ENCODE data around the gene TM4SF4. TPM values are rescaled to one million over a fixed set of nuclear protein-coding genes. Genes with fewer than 3 reads are reported as not detected.
A peak's percentile ranks its signal among the peaks of the same experiment; 100 is the strongest.

Gene TM4SF4
- total RNA-seq, 4 donors from 2014 or later: 1.3 to 3.2 (median 2.2) TPM; not detected in 1

GRCh38 chr3:149489060-149489690, 14.7 kb downstream of the TM4SF4 start:
- Histone ChIP-seq H3K36me3 (no peaks in the 10 kb centered on the region), H3K9me3 (no peaks in the 10 kb centered on the region), H3K27ac (no peak overlapping the region), H3K4me1 (peaks cover 0 to 13% (median 0%) of the 10 kb centered on the region in 3 donors), H3K27me3 (no peaks in the 10 kb centered on the region), H3K4me3 (no peak overlapping the region)
- TF ChIP-seq EP300 (IDR thresholded peaks at IDR 0.05) (no peak), POLR2A (IDR thresholded peaks at IDR 0.05) (no peak), POLR2AphosphoS5 (IDR thresholded peaks at IDR 0.05) (no peak)
- TF ChIP-seq, protein P1, sequence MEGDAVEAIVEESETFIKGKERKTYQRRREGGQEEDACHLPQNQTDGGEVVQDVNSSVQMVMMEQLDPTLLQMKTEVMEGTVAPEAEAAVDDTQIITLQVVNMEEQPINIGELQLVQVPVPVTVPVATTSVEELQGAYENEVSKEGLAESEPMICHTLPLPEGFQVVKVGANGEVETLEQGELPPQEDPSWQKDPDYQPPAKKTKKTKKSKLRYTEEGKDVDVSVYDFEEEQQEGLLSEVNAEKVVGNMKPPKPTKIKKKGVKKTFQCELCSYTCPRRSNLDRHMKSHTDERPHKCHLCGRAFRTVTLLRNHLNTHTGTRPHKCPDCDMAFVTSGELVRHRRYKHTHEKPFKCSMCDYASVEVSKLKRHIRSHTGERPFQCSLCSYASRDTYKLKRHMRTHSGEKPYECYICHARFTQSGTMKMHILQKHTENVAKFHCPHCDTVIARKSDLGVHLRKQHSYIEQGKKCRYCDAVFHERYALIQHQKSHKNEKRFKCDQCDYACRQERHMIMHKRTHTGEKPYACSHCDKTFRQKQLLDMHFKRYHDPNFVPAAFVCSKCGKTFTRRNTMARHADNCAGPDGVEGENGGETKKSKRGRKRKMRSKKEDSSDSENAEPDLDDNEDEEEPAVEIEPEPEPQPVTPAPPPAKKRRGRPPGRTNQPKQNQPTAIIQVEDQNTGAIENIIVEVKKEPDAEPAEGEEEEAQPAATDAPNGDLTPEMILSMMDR (IDR thresholded peaks at IDR 0.05): no peak
- 58 to 74% methylated on average over 4 to 5 of the region's 6 CpGs for WGBS, 2 donors (ENCODE audit: low coverage in 1 of 2)
- no peak for ATAC-seq

DNA sequence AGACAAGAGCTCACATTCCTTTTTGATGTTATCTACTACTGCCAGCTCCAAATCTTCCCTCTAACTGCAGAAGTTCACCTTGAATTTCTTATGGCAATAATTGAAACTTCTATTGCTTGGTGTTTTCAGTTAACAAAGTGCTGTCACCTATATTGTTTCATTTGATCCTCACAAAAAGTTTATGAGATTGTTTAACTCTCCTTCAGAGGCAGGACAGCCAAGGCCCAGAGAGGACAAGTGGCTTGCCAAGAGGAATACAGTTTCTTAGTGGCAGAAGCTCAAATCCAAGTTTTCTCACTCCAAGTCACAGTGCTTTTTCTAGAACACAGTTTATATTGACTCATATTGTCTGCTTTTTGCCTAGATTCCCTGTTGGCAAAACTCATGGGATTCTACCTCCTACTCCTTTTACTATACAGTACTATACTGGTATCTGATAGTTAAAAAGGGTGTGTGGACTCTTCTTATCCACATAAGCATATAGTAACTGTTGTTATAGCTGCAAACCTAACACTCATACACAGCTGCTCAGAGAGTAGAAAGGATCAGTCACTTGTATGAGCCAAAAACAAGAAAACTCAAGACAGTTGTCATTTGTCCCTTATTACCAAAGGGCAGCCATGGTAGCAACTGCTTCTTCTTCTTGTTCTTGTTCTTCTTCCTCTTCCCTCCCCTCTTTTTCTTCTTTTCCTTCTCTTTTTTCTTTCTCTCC, 15.9 kb downstream of the TM4SF4 start:
- no peaks in the 10 kb centered on the region for H3K27me3 ChIP-seq
- no peak overlapping the region for H3K4me3 ChIP-seq
- no peak for ATAC-seq
- peaks cover 0 to 10% (median 0%) of the 10 kb centered on the region in 3 donors for H3K4me1 ChIP-seq
- TF ChIP-seq POLR2A (IDR thresholded peaks at IDR 0.05) (no peak), EP300 (IDR thresholded peaks at IDR 0.05) (no peak), POLR2AphosphoS5 (IDR thresholded peaks at IDR 0.05) (no peak)
- TF ChIP-seq, protein P1 (IDR thresholded peaks at IDR 0.05): no peak
- H3K36me3 ChIP-seq: no peaks in the 10 kb centered on the region
- no peak overlapping the region for H3K27ac ChIP-seq
- no peaks in the 10 kb centered on the region for H3K9me3 ChIP-seq

DNA sequence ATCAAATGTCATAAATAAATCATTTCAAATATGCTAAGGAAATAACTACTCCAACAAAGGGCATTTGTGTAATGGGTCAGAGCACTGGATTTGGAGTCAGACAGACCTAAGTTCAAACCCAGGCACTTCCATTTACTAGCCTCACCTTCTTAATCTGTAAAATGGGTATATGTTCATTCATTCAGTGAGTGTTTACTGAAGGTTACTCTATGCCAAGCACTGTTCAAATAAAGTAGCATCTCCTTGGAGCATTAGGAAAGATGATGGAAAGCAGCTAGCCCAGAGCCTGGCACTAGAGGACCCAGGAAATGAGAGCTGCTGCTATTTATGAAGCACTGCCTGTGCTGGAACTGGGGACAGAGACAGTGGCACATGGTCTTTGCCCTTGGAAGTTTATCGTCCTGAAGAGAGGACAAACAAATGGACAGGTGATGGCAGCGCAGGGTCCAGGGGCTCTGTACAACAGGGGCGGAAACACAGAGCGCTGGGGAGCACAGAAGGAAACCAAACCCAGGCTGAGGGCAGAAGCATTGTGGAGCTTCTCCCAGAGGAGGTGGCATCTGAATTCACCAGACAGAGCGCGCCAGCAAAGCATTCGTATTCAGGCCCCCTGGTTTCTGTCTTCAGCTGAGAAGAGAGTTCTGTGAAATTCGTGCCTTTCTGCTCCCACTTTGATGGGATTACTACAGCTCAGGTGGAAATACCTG, 19.0 kb downstream of the TM4SF4 start:
- no peak for TF ChIP-seq POLR2A (IDR thresholded peaks at IDR 0.05)
- 60 to 73% methylated on average over 5 to 6 of the region's 8 CpGs for WGBS, 2 donors (ENCODE audit: low coverage in 1 of 2)
- no peak for ATAC-seq

GRCh38 chr3:149494022-149494758, 19.7 kb downstream of the TM4SF4 start:
- Histone ChIP-seq H3K27ac (no peak overlapping the region), H3K4me3 (no peak overlapping the region), H3K27me3 (no peaks in the 10 kb centered on the region), H3K4me1 (peaks cover 0 to 8% (median 0%) of the 10 kb centered on the region in 3 donors), H3K9me3 (no peaks in the 10 kb centered on the region), H3K36me3 (no peaks in the 10 kb centered on the region)
- 29 to 37% methylated on average over 7 to 11 of the region's 11 CpGs for WGBS, 2 donors (ENCODE audit: low coverage in 1 of 2)
- TF ChIP-seq, protein P1 (IDR thresholded peaks at IDR 0.05): peak; percentile 69 to 87 (median 80)
- no peak for TF ChIP-seq POLR2AphosphoS5 (IDR thresholded peaks at IDR 0.05)
- TF ChIP-seq EP300 (IDR thresholded peaks at IDR 0.05): no peak
- peak; percentile 78 for ATAC-seq

More for the DNA sequence above, 19.0 kb downstream of the TM4SF4 start:
- no peaks in the 10 kb centered on the region for H3K36me3 ChIP-seq
- no peak overlapping the region for H3K27ac ChIP-seq
- peaks cover 0 to 8% (median 0%) of the 10 kb centered on the region in 3 donors for H3K4me1 ChIP-seq
- no peak overlapping the region for H3K4me3 ChIP-seq
- no peaks in the 10 kb centered on the region for H3K27me3 ChIP-seq
- H3K9me3 ChIP-seq: no peaks in the 10 kb centered on the region
